IMR-90 (cell line): ENCODE data around the gene PDGFA. TPM values are rescaled to one million over a fixed set of nuclear protein-coding genes. Genes with fewer than 3 reads are reported as not detected.

Source experiments
- ATAC-seq: fragments of 200-7000 bp; cut with Tn5 transposase; 2 replicates; pipeline ENCODE4 v1.9.1; 2020; ENCODE audit warnings: low read depth, mild to moderate bottlenecking, moderate library complexity
- BruUV-seq: library from RNA; stranded (reverse); fragments of 400-500 nt; replicated peaks from 2 replicates; lab custom pipeline; 2021; lab: Mats Ljungman, UMichigan
- CTCF ChIA-PET: fragments of 300-600 bp; formaldehyde crosslinking; extraction: SDS; loops from one replicate; lab custom pipeline; 2021; ENCODE audit warnings: antibody characterized with exemption; lab: Yijun Ruan, JAX
- POLR2A ChIA-PET: fragments of 300-600 bp; sonication (Branson Sonifier 250); formaldehyde crosslinking; loops from one replicate; lab custom pipeline; 2022; ENCODE audit warnings: antibody characterized with exemption; ENCODE audit not compliant: unreplicated experiment; lab: Charles Lee
- DNase-seq: peaks from one replicate; pipeline ENCODE4 v3.0.0; 2013
- H2AFZ ChIP-seq: replicated peaks from 2 replicates; pipeline ENCODE3; 2013; ENCODE audit warnings: low read length, mild to moderate bottlenecking; ENCODE audit not compliant: poor library complexity
- H2AK5ac ChIP-seq: 2 replicates; pipeline ENCODE4 v1.6.1; 2013; ENCODE audit warnings: low read depth, low read length, inconsistent platforms
- H2AK9ac ChIP-seq: replicated peaks from 2 replicates; pipeline ENCODE3; 2013; ENCODE audit warnings: mild to moderate bottlenecking, low read depth, low read length, moderate library complexity; ENCODE audit not compliant: poor library complexity
- H2BK120ac ChIP-seq: 2 replicates; pipeline ENCODE4 v1.6.1; 2013; ENCODE audit warnings: low read depth, low read length, inconsistent platforms
- H2BK15ac ChIP-seq: 3 replicates; pipeline ENCODE4 v1.6.1; 2013; ENCODE audit warnings: low read depth, low read length, inconsistent platforms
- H2BK20ac ChIP-seq: 2 replicates; pipeline ENCODE4 v1.6.1; 2013; ENCODE audit warnings: low read depth, mild to moderate bottlenecking, inconsistent platforms, low read length, moderate library complexity
- H2BK5ac ChIP-seq: 2 replicates; pipeline ENCODE4 v1.6.1; 2013; ENCODE audit warnings: mild to moderate bottlenecking, low read depth, low read length, inconsistent platforms; ENCODE audit not compliant: poor library complexity, severe bottlenecking
- H3K14ac ChIP-seq: replicated peaks from 2 replicates; pipeline ENCODE4 v1.6.1; 2013; ENCODE audit warnings: low read depth, low read length, inconsistent platforms
- H3K18ac ChIP-seq: 2 replicates; pipeline ENCODE4 v1.6.1; 2013; ENCODE audit warnings: low read depth, low read length, control low read depth
- H3K23ac ChIP-seq: 2 replicates; pipeline ENCODE4 v1.6.1; 2013; ENCODE audit warnings: low read depth, low read length, inconsistent platforms
- H3K27ac ChIP-seq: 2 replicates; pipeline ENCODE4 v1.5.1; 2013; ENCODE audit warnings: mild to moderate bottlenecking, control low read depth, low read length; ENCODE audit not compliant: insufficient read depth
- H3K27me3 ChIP-seq: 2 replicates; pipeline ENCODE4 v1.6.1; 2013; ENCODE audit warnings: low read length; ENCODE audit not compliant: control insufficient read depth, insufficient read depth
- H3K36me3 ChIP-seq: 2 replicates; pipeline ENCODE4 v1.6.1; 2013; ENCODE audit warnings: low read length, mixed read lengths; ENCODE audit not compliant: control insufficient read depth, insufficient read depth
- H3K4ac ChIP-seq: 2 replicates; pipeline ENCODE4 v1.6.1; 2013; ENCODE audit warnings: low read depth, low read length, inconsistent platforms
- H3K4me1 ChIP-seq: 2 replicates; pipeline ENCODE4 v1.6.1; 2013; ENCODE audit warnings: low read length, mixed read lengths; ENCODE audit not compliant: control insufficient read depth, insufficient read depth
- H3K4me2 ChIP-seq: 2 replicates; pipeline ENCODE4 v1.6.1; 2013; ENCODE audit warnings: low read depth, mild to moderate bottlenecking, control low read depth, low read length, moderate library complexity
- H3K4me3 ChIP-seq: 2 replicates; pipeline ENCODE4 v1.5.1; 2013; ENCODE audit warnings: low read depth, mild to moderate bottlenecking, control low read depth, low read length, moderate library complexity; ENCODE audit not compliant: insufficient read depth
- H3K56ac ChIP-seq: 2 replicates; pipeline ENCODE4 v1.6.1; 2013; ENCODE audit warnings: low read length, inconsistent platforms; ENCODE audit not compliant: insufficient read depth; ENCODE audit errors: extremely low read depth
- H3K79me1 ChIP-seq, 2 experiments: 2 replicates each; pipeline ENCODE4 v1.6.1; 2013; ENCODE audit warnings: low read length in 2 of 2, inconsistent platforms in 1 of 2, low read depth in 1 of 2
- H3K9ac ChIP-seq: 2 replicates; pipeline ENCODE4 v1.6.1; 2013; ENCODE audit warnings: low read depth, low read length, control low read depth
- H3K9me1 ChIP-seq: 2 replicates; pipeline ENCODE4 v1.6.1; 2013; ENCODE audit warnings: low read length, inconsistent platforms; ENCODE audit not compliant: insufficient read depth
- H3K9me3 ChIP-seq: 2 replicates; pipeline ENCODE4 v1.6.1; 2013; ENCODE audit warnings: low read length; ENCODE audit not compliant: control insufficient read depth, insufficient read depth
- H4K20me1 ChIP-seq: 2 replicates; pipeline ENCODE4 v1.6.1; 2013; ENCODE audit warnings: low read length, inconsistent platforms; ENCODE audit not compliant: insufficient read depth
- H4K5ac ChIP-seq: 2 replicates; pipeline ENCODE4 v1.6.1; 2013; ENCODE audit warnings: mild to moderate bottlenecking, low read depth, low read length, control low read depth
- H4K8ac ChIP-seq, 2 experiments: 2 replicates each; pipeline ENCODE4 v1.6.1; 2013; ENCODE audit warnings: low read depth in 2 of 2, low read length in 2 of 2, control low read depth in 1 of 2, inconsistent platforms in 1 of 2
- H4K91ac ChIP-seq: 2 replicates; pipeline ENCODE4 v1.6.1; 2013; ENCODE audit warnings: low read depth, low read length, inconsistent platforms; ENCODE audit not compliant: insufficient read depth
- BHLHE40 ChIP-seq: fragments of 150-350 bp; IDR thresholded peaks from 2 replicates; pipeline ENCODE4 v1.6.1; 2016; ENCODE audit warnings: mild to moderate bottlenecking, low read depth, low read length
- CHD1 ChIP-seq: IDR thresholded peaks from 2 replicates; pipeline ENCODE4 v1.6.1; 2012; ENCODE audit warnings: low read depth, low read length, improper control_type of control experiment
- MAFK ChIP-seq: IDR thresholded peaks from 2 replicates; pipeline ENCODE4 v1.6.1; 2012; ENCODE audit warnings: low read depth, low read length, improper control_type of control experiment
- MAZ ChIP-seq: IDR thresholded peaks from 2 replicates; pipeline ENCODE4 v1.6.1; 2012; ENCODE audit warnings: low read depth, mild to moderate bottlenecking, low read length, improper control_type of control experiment, moderate library complexity, borderline replicate concordance
- POLR2A ChIP-seq: IDR thresholded peaks from 2 replicates; pipeline ENCODE4 v1.6.1; 2012; ENCODE audit warnings: mild to moderate bottlenecking, low read depth, low read length
- RAD21 ChIP-seq: IDR thresholded peaks from 2 replicates; pipeline ENCODE4 v1.6.1; 2012; ENCODE audit warnings: low read length, improper control_type of control experiment
- RFX5 ChIP-seq: IDR thresholded peaks from 2 replicates; pipeline ENCODE4 v1.8.0; 2012; ENCODE audit warnings: low read depth, mild to moderate bottlenecking, low read length, moderate library complexity
- WGBS, 2 experiments: methylation state at CpG; one replicate each; pipeline versions ENCODE4 v1.1.5 to v1.1.7; 2013; ENCODE audit warnings: missing lambda C conversion rate in 2 of 2; ENCODE audit not compliant: insufficient read length in 1 of 2; ENCODE audit errors: extremely low coverage in 2 of 2; 5-methylcytosine and 5-hydroxymethylcytosine counted together
- dilution Hi-C: fragments of 300-500 bp; cut with HindIII; formaldehyde crosslinking; loops from one replicate; pipeline ENCODE4 v1.14.3; 2018; ENCODE audit warnings: low sequenced_read_pairs; ENCODE audit not compliant: unreplicated experiment
- in situ Hi-C: fragments of 300-500 bp; cut with MboI; formaldehyde crosslinking; loops from 3 replicates; pipeline ENCODE4 v1.14.3; 2019; ENCODE audit warnings: low sequenced_read_pairs, inconsistent platforms, mixed read lengths
- intact Hi-C: fragments of 100-400 bp; cut with micrococcal nuclease; formaldehyde crosslinking; loops from 2 replicates; pipeline ENCODE4 v1.10.0; 2022
- polyA plus RNA-seq, 3 experiments: library from polyadenylated mRNA; depleted of rRNA; stranded (reverse); fragments of >200 nt; gene quantifications; 2 replicates each; pipeline ENCODE4 v1.2.3, GENCODE V29; 2012; ENCODE audit warnings: low replicate concordance in 1 of 3
- total RNA-seq: library from RNA; depleted of rRNA; stranded (reverse); fragments of >200 nt; gene quantifications from 2 replicates; pipeline ENCODE4 v1.2.3, GENCODE V29; 2012
- TF ChIP-seq, protein P1 (sequence below): fragments of 150-350 bp; IDR thresholded peaks from 2 replicates; pipeline ENCODE4 v1.6.1; 2016; ENCODE audit warnings: low read depth, mild to moderate bottlenecking, low read length, moderate library complexity, borderline replicate concordance
- TF ChIP-seq, protein P2 (sequence below): fragments of 150-350 bp; IDR thresholded peaks from 2 replicates; pipeline ENCODE4 v1.6.1; 2017; ENCODE audit warnings: mild to moderate bottlenecking, antibody characterized with exemption, low read length, low read depth
- TF ChIP-seq, protein P3 (sequence below): conservative IDR thresholded peaks from 2 replicates; pipeline ENCODE4 v1.5.1; 2012; ENCODE audit warnings: mild to moderate bottlenecking, low read depth, low read length, improper control_type of control experiment

The PDGFA gene
- total and polyA plus RNA-seq, 2 of the 4 experiments (the other 2 are of a cell fraction), result 3.3 to 3.8 TPM

DNA sequence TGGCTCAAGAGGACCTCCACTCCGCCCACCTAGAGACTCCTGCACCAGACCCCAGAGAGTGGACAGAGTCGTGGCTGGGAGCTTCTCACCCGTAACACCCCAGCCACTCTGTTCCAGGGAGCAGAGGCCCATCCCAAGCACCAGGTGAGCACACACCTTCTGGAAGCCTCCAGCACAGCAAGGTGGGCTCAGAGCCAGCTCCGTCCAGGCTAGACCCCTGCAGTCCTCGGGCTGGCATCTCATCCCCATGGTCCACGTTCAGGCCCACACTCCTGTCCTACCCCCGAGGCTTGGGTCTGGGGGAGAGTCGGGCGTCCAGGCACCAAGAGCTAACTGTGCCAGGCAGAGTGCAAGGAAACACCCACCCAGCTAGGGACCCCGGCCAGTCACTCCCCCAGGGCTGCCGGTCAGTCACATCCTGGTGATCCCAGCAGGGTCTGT is 13.2 kb downstream of the PDGFA start:
- no peak overlapping the region for H4K8ac ChIP-seq
- TF ChIP-seq MAZ (no peak), MAFK (no peak), POLR2A (no peak), CHD1 (no peak), BHLHE40 (no peak), RAD21 (no peak), RFX5 (no peak)
- TF ChIP-seq, protein P1, sequence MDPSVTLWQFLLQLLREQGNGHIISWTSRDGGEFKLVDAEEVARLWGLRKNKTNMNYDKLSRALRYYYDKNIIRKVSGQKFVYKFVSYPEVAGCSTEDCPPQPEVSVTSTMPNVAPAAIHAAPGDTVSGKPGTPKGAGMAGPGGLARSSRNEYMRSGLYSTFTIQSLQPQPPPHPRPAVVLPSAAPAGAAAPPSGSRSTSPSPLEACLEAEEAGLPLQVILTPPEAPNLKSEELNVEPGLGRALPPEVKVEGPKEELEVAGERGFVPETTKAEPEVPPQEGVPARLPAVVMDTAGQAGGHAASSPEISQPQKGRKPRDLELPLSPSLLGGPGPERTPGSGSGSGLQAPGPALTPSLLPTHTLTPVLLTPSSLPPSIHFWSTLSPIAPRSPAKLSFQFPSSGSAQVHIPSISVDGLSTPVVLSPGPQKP, result no peak
- TF ChIP-seq, protein P2, sequence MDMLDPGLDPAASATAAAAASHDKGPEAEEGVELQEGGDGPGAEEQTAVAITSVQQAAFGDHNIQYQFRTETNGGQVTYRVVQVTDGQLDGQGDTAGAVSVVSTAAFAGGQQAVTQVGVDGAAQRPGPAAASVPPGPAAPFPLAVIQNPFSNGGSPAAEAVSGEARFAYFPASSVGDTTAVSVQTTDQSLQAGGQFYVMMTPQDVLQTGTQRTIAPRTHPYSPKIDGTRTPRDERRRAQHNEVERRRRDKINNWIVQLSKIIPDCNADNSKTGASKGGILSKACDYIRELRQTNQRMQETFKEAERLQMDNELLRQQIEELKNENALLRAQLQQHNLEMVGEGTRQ, result no peak
- TF ChIP-seq, protein P3, sequence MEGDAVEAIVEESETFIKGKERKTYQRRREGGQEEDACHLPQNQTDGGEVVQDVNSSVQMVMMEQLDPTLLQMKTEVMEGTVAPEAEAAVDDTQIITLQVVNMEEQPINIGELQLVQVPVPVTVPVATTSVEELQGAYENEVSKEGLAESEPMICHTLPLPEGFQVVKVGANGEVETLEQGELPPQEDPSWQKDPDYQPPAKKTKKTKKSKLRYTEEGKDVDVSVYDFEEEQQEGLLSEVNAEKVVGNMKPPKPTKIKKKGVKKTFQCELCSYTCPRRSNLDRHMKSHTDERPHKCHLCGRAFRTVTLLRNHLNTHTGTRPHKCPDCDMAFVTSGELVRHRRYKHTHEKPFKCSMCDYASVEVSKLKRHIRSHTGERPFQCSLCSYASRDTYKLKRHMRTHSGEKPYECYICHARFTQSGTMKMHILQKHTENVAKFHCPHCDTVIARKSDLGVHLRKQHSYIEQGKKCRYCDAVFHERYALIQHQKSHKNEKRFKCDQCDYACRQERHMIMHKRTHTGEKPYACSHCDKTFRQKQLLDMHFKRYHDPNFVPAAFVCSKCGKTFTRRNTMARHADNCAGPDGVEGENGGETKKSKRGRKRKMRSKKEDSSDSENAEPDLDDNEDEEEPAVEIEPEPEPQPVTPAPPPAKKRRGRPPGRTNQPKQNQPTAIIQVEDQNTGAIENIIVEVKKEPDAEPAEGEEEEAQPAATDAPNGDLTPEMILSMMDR, result no peak
- no peak overlapping the region for H3K18ac ChIP-seq
- H3K4me3 ChIP-seq, result no peak overlapping the region
- no peak overlapping the region for H3K4ac ChIP-seq
- H2AK9ac ChIP-seq, result no peak overlapping the region
- H2BK15ac ChIP-seq, result no peak overlapping the region
- BruUV-seq, result no TSS peak
- H2BK120ac ChIP-seq, result no peak overlapping the region
- 0 out of 2 replicates have a peak, but pooled peaks cover 4% of the 10 kb centered on the region for H3K36me3 ChIP-seq
- H2BK20ac ChIP-seq, result no peak overlapping the region
- no peak overlapping the region for H2AFZ ChIP-seq
- H3K9me1 ChIP-seq, result no peaks in the 10 kb centered on the region
- H4K5ac ChIP-seq, result no peak overlapping the region
- in situ Hi-C loops (no loop called here), dilution Hi-C loops (no loop called here), intact Hi-C loops (no loop called here)
- no peak overlapping the region for H3K23ac ChIP-seq
- no peak overlapping the region for H3K56ac ChIP-seq
- H4K91ac ChIP-seq, result no peak overlapping the region
- 93% methylated on average over 3 of the region's 11 CpGs; no CpG with 5 or more reads in 1 of the 2 experiments for WGBS, 2 experiments
- no peaks in the 10 kb centered on the region for H3K4me1 ChIP-seq
- H3K9ac ChIP-seq, result no peak overlapping the region
- ATAC-seq (no peak), DNase-seq (no peak)
- H3K79me1 ChIP-seq, result no peaks in the 10 kb centered on the region; a peak in 2 of 4 replicates
- H2BK5ac ChIP-seq, result no peak overlapping the region
- H3K9me3 ChIP-seq, result no peaks in the 10 kb centered on the region
- ChIA-PET POLR2A (no interaction called here), CTCF (no interaction called here)
- no peaks in the 10 kb centered on the region for H3K27me3 ChIP-seq
- no peak overlapping the region for H3K14ac ChIP-seq
- H3K27ac ChIP-seq, result no peak overlapping the region
- no peak overlapping the region for H2AK5ac ChIP-seq
- H3K4me2 ChIP-seq, result no peak overlapping the region
- H4K20me1 ChIP-seq, result no peaks in the 10 kb centered on the region; the same call in 1 of the 2 replicates
